ENCODE results near the gene GTF2A1.
"Not testable (repeated sequence)": the region's sequence is repeated elsewhere in the genome, so short reads cannot be mapped to it uniquely, and the experiment has no call there.

GTF2A1 gene

DNA sequence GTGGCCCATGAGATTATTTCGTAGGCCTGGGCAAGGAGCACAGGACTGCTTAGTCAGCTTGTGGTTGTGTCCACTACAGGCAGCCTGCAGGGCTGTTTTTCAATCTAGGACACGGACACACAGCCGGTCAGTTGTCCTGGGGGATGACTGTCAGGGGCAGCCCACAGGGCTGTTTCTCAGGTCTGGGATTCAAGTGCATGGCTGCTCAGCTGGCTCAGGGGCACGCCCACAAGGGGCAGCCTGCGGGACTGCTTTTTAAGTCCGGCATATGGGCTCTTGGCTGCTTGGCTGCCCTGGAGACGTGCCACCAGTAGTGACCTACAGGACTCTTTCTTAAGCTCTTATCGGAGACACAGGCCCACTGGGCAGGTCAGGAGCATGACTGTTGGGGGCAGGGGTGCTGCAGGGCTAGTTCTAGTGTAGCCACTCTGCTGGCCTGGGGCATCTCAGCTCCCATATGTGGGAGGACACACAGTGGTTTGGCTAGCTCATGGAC lies 26.6 kb upstream of the GTF2A1 start:
- Histone ChIP-seq H3K27ac (ENCODE audit: low read depth, low read length) (no peak overlapping the region), H3K4me1 (ENCODE audit: control insufficient read depth, low read depth, low read length) (no peaks in the 10 kb centered on the region), H4K8ac (ENCODE audit: low read depth, low read length) (no peak overlapping the region), H3K9ac (ENCODE audit: low read length) (no peak overlapping the region), H2BK120ac (ENCODE audit: low read depth, low read length) (no peak overlapping the region), H3K4ac (ENCODE audit: low read depth, low read length) (no peak overlapping the region), H3K27me3 (ENCODE audit: insufficient read depth, low read length, poor library complexity) (no peaks in the 10 kb centered on the region), H3K79me1 (ENCODE audit: low read length) (no peaks in the 10 kb centered on the region), H3K4me2 (ENCODE audit: low read length) (no peak overlapping the region), H3K36me3 (ENCODE audit: control insufficient read depth, insufficient read depth, low read length) (no peaks in the 10 kb centered on the region), H3K18ac (ENCODE audit: low read length) (no peak overlapping the region), H2BK15ac (replicated peaks; ENCODE audit: low read depth) (no peak overlapping the region), H3K56ac (ENCODE audit: low read length) (no peak overlapping the region), H4K5ac (ENCODE audit: low read length) (no peak overlapping the region), H3K23ac (ENCODE audit: low read length) (no peak overlapping the region), H3K4me3 (ENCODE audit: low read length) (no peak overlapping the region), H2AK5ac (ENCODE audit: low read length) (no peak overlapping the region), H2BK5ac (ENCODE audit: low read length) (no peak overlapping the region), H3K79me2 (ENCODE audit: control insufficient read depth, insufficient read depth, low read length) (no peaks in the 10 kb centered on the region)
- WGBS (ENCODE audit: extremely low coverage, insufficient coverage, low lambda C conversion rate): no CpG with 5 or more reads among the region's 8 CpGs
- no peak for DNase-seq

DNA sequence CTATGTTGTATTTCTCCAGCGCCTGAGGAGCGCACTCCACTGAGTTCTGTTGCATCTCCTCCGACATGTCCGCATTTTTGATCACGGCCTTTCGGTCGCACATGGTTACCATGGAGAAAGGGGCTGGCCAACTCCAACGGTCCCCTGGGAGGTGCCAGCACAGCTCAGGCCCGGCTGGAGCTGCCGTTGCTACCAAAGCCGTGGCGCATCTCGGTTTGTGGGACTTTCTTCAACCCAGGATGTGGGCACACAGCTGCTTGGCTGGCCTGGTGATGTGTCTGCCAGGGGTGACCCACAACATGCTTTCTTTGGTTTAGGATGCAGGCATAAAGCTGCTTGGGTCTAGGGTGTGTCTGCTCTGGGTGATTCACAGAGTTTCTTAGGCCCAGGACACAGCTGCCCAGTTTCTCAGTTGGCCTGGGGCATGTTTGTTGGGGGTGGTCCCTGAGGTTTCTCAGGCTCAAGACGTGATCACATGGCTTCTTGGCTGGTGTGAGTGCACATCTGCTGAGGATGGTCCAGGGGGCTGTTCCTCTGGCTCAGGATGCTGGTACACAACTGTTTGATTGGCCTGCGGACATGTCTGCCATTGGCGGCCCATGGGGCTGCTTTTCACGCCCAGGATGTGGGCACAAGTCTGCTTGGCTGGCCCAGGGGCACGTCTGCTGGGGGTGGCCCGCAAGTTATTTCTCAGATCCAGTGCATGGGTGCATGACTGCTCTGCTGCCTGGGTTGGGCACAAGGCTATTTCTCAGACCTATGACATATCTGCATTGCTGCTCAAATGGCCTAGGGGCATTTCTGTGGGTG lies 25.9 kb upstream of the GTF2A1 start:
- Histone ChIP-seq H3K36me3 (ENCODE audit: control insufficient read depth, insufficient read depth, low read length) (no peaks in the 10 kb centered on the region), H3K79me2 (ENCODE audit: control insufficient read depth, insufficient read depth, low read length) (no peaks in the 10 kb centered on the region), H3K4me1 (ENCODE audit: control insufficient read depth, low read depth, low read length) (no peaks in the 10 kb centered on the region), H3K9ac (ENCODE audit: low read length) (no peak overlapping the region), H3K4ac (ENCODE audit: low read depth, low read length) (no peak overlapping the region), H3K56ac (ENCODE audit: low read length) (no peak overlapping the region), H2AK5ac (ENCODE audit: low read length) (no peak overlapping the region), H3K4me2 (ENCODE audit: low read length) (no peak overlapping the region), H2BK15ac (replicated peaks; ENCODE audit: low read depth) (no peak overlapping the region), H3K79me1 (ENCODE audit: low read length) (no peaks in the 10 kb centered on the region), H3K4me3 (ENCODE audit: low read length) (no peak overlapping the region), H3K27me3 (ENCODE audit: insufficient read depth, low read length, poor library complexity) (no peaks in the 10 kb centered on the region), H3K18ac (ENCODE audit: low read length) (no peak overlapping the region), H3K23ac (ENCODE audit: low read length) (no peak overlapping the region), H4K5ac (ENCODE audit: low read length) (no peak overlapping the region), H2BK5ac (ENCODE audit: low read length) (no peak overlapping the region), H2BK120ac (ENCODE audit: low read depth, low read length) (no peak overlapping the region), H4K8ac (ENCODE audit: low read depth, low read length) (no peak overlapping the region), H3K27ac (ENCODE audit: low read depth, low read length) (no peak overlapping the region)
- WGBS (ENCODE audit: extremely low coverage, insufficient coverage, low lambda C conversion rate): no CpG with 5 or more reads among the region's 19 CpGs
- DNase-seq: no peak

DNA sequence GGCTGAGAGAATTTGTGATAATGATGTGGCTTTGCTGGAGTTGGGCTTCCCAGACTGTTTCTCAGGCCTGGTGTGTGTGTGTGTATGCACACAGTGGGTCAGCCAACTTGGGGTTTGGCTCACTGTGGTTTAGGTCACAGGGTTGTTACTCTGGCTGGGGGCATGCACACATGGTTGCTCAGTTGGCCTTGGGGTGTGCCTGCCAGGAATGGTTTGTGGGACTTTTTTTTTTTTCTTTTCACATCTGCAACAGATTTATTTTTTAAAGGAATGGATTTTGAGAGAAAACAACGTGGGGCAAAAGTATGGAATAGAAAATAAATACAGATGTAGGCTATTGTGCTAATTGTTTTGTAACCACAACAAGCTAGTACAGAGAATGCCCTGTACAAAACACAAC lies 25.0 kb upstream of the GTF2A1 start:
- no CpG with 5 or more reads among the region's 1 CpG for WGBS (ENCODE audit: extremely low coverage, insufficient coverage, low lambda C conversion rate)
- H3K9ac ChIP-seq (ENCODE audit: low read length): no peak overlapping the region
- H2BK15ac ChIP-seq (replicated peaks; ENCODE audit: low read depth): no peak overlapping the region
- H3K36me3 ChIP-seq (ENCODE audit: control insufficient read depth, insufficient read depth, low read length): no peaks in the 10 kb centered on the region
- DNase-seq: no peak
- no peak overlapping the region for H2BK120ac ChIP-seq (ENCODE audit: low read depth, low read length)
- no peak overlapping the region for H3K56ac ChIP-seq (ENCODE audit: low read length)
- H3K4ac ChIP-seq (ENCODE audit: low read depth, low read length): no peak overlapping the region
- no peak overlapping the region for H3K23ac ChIP-seq (ENCODE audit: low read length)
- H3K79me1 ChIP-seq (ENCODE audit: low read length): no peaks in the 10 kb centered on the region
- no peak overlapping the region for H3K27ac ChIP-seq (ENCODE audit: low read depth, low read length)
- H3K79me2 ChIP-seq (ENCODE audit: control insufficient read depth, insufficient read depth, low read length): no peaks in the 10 kb centered on the region
- H3K4me1 ChIP-seq (ENCODE audit: control insufficient read depth, low read depth, low read length): no peaks in the 10 kb centered on the region
- H3K4me3 ChIP-seq (ENCODE audit: low read length): no peak overlapping the region
- H3K27me3 ChIP-seq (ENCODE audit: insufficient read depth, low read length, poor library complexity): no peaks in the 10 kb centered on the region
- H4K5ac ChIP-seq (ENCODE audit: low read length): no peak overlapping the region
- H4K8ac ChIP-seq (ENCODE audit: low read depth, low read length): no peak overlapping the region
- H2AK5ac ChIP-seq (ENCODE audit: low read length): no peak overlapping the region
- no peak overlapping the region for H3K18ac ChIP-seq (ENCODE audit: low read length)
- no peak overlapping the region for H2BK5ac ChIP-seq (ENCODE audit: low read length)
- no peak overlapping the region for H3K4me2 ChIP-seq (ENCODE audit: low read length)

DNA sequence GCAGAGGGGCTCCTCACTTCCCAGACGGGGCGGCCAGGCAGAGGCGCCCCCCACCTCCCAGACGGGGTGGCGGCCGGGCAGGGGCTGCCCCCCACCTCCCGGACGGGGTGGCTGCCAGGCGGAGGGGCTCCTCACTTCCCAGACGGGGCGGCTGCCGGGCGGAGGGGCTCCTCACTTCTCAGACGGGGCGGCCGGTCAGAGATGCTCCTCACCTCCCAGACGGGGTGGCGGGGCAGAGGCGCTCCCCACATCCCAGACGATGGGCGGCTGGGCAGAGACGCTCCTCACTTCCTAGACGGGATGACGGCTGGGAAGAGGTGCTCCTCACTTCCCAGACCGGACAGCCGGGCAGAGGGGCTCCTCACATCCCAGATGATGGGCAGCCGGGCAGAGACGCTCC lies 23.7 kb upstream of the GTF2A1 start:
- H3K79me1 ChIP-seq (ENCODE audit: low read length); H2BK120ac ChIP-seq (ENCODE audit: low read depth, low read length); H3K4me2 ChIP-seq (ENCODE audit: low read length); H3K4me3 ChIP-seq (ENCODE audit: low read length); DNase-seq; H3K27ac ChIP-seq (ENCODE audit: low read depth, low read length); H3K79me2 ChIP-seq (ENCODE audit: control insufficient read depth, insufficient read depth, low read length); H2BK5ac ChIP-seq (ENCODE audit: low read length); H3K56ac ChIP-seq (ENCODE audit: low read length); H3K23ac ChIP-seq (ENCODE audit: low read length); H3K4ac ChIP-seq (ENCODE audit: low read depth, low read length); H2AK5ac ChIP-seq (ENCODE audit: low read length); H3K27me3 ChIP-seq (ENCODE audit: insufficient read depth, low read length, poor library complexity); H4K8ac ChIP-seq (ENCODE audit: low read depth, low read length); H3K4me1 ChIP-seq (ENCODE audit: control insufficient read depth, low read depth, low read length); H4K5ac ChIP-seq (ENCODE audit: low read length); H3K9ac ChIP-seq (ENCODE audit: low read length); H2BK15ac ChIP-seq (replicated peaks; ENCODE audit: low read depth); H3K18ac ChIP-seq (ENCODE audit: low read length); H3K36me3 ChIP-seq (ENCODE audit: control insufficient read depth, insufficient read depth, low read length): not testable (repeated sequence)
- WGBS (ENCODE audit: extremely low coverage, insufficient coverage, low lambda C conversion rate): no CpG with 5 or more reads among the region's 28 CpGs

DNA sequence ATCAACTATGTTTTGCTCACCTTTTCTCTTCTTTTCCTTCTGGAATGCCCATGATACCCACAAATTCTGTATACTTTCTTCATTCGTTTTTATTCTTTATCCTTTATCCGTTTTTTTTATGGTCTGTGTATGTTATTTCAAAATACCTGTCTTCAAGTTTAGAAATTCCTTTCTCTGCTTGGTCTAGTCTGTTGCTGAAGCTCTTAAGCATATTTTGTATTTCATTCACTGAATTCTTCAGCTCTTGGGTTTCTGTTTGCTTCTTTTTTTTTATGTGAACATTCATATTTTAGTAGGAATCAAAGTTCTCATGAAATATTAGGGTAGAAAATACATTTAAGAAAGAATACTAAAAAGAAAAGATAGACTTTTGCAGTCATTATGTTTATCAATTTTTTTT lies 22.7 kb upstream of the GTF2A1 start:
- Histone ChIP-seq H3K79me2 (ENCODE audit: control insufficient read depth, insufficient read depth, low read length) (no peaks in the 10 kb centered on the region), H3K4me1 (ENCODE audit: control insufficient read depth, low read depth, low read length) (no peaks in the 10 kb centered on the region), H3K4me3 (ENCODE audit: low read length) (no peak overlapping the region), H3K36me3 (ENCODE audit: control insufficient read depth, insufficient read depth, low read length) (no peaks in the 10 kb centered on the region), H2BK5ac (ENCODE audit: low read length) (no peak overlapping the region), H3K79me1 (ENCODE audit: low read length) (no peaks in the 10 kb centered on the region), H3K27ac (ENCODE audit: low read depth, low read length) (no peak overlapping the region), H3K4ac (ENCODE audit: low read depth, low read length) (no peak overlapping the region), H3K27me3 (ENCODE audit: insufficient read depth, low read length, poor library complexity) (no peaks in the 10 kb centered on the region), H4K5ac (ENCODE audit: low read length) (no peak overlapping the region), H4K8ac (ENCODE audit: low read depth, low read length) (no peak overlapping the region), H3K23ac (ENCODE audit: low read length) (no peak overlapping the region), H2BK120ac (ENCODE audit: low read depth, low read length) (no peak overlapping the region), H2BK15ac (replicated peaks; ENCODE audit: low read depth) (no peak overlapping the region), H3K4me2 (ENCODE audit: low read length) (no peak overlapping the region), H2AK5ac (ENCODE audit: low read length) (no peak overlapping the region), H3K9ac (ENCODE audit: low read length) (no peak overlapping the region), H3K56ac (ENCODE audit: low read length) (no peak overlapping the region), H3K18ac (ENCODE audit: low read length) (no peak overlapping the region)
- WGBS (ENCODE audit: extremely low coverage, insufficient coverage, low lambda C conversion rate): no CpG with 5 or more reads among the region's 2 CpGs
- DNase-seq: no peak

DNA sequence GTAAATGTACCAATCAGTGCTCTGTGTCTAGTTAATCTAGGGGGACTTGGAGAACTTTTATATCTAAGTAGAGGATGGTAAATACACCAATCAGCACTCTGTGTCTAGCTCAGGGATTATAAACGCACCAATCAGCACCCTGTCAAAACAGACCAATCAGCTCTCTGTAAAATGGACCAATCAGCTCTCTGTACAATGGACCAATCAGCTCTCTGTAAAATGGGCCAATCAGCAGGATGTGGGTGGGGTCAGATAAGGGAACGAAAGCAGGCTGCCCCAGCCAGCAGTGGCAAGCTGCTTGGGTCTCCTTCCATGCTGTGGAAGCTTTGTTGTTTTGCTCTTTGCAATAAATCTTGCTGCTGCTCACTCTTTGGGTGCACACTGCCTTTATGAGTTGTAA lies 16.1 kb upstream of the GTF2A1 start:
- H3K79me2 ChIP-seq (ENCODE audit: control insufficient read depth, insufficient read depth, low read length); H3K4me2 ChIP-seq (ENCODE audit: low read length); H3K4ac ChIP-seq (ENCODE audit: low read depth, low read length); H4K5ac ChIP-seq (ENCODE audit: low read length); H3K4me3 ChIP-seq (ENCODE audit: low read length); H3K27ac ChIP-seq (ENCODE audit: low read depth, low read length); H3K27me3 ChIP-seq (ENCODE audit: insufficient read depth, low read length, poor library complexity); DNase-seq; H2BK120ac ChIP-seq (ENCODE audit: low read depth, low read length); H3K9ac ChIP-seq (ENCODE audit: low read length); H3K23ac ChIP-seq (ENCODE audit: low read length); H4K8ac ChIP-seq (ENCODE audit: low read depth, low read length); H3K36me3 ChIP-seq (ENCODE audit: control insufficient read depth, insufficient read depth, low read length); H3K4me1 ChIP-seq (ENCODE audit: control insufficient read depth, low read depth, low read length); H3K56ac ChIP-seq (ENCODE audit: low read length); H2BK15ac ChIP-seq (replicated peaks; ENCODE audit: low read depth); H2AK5ac ChIP-seq (ENCODE audit: low read length); H2BK5ac ChIP-seq (ENCODE audit: low read length); H3K18ac ChIP-seq (ENCODE audit: low read length); H3K79me1 ChIP-seq (ENCODE audit: low read length): not testable (repeated sequence)
- no CpG with 5 or more reads among the region's 2 CpGs for WGBS (ENCODE audit: extremely low coverage, insufficient coverage, low lambda C conversion rate)
